Peyer's patch (tissue), 4 donors: ENCODE results near the gene LDHB. TPM values are rescaled to one million over a fixed set of nuclear protein-coding genes. Genes with fewer than 3 reads are reported as not detected.
"Not testable (repeated sequence)": the region's sequence is repeated elsewhere in the genome, so short reads cannot be mapped to it uniquely, and the experiment has no call there.

Experiments used
- DNase-seq, 3 donors: peaks; one replicate each; pipeline ENCODE4 v3.0.0-alpha.2; 2017 to 2019
- H3K27ac ChIP-seq, 4 donors: fragments of 200-600 bp; sonication (generic); one replicate each; pipeline ENCODE4 v1.5.1; 2016 to 2019
- H3K27me3 ChIP-seq, 2 donors: fragments of 200-600 bp; sonication (generic); one replicate each; pipeline ENCODE4 v1.5.1; 2019
- H3K36me3 ChIP-seq, 3 donors: fragments of 200-600 bp; sonication (generic); one replicate each; pipeline ENCODE4 v1.5.1; 2016 to 2019
- H3K4me1 ChIP-seq, 4 donors: fragments of 200-600 bp; sonication (generic); one replicate each; pipeline ENCODE4 v1.5.1; 2016 to 2019
- H3K4me3 ChIP-seq, 4 donors: fragments of 200-600 bp; sonication (generic); 1 replicate in 3 of 4; 2 replicates in 1 of 4; pipeline ENCODE4 v1.5.1; 2016 to 2019; ENCODE audit warnings: mild to moderate bottlenecking in 1 of 4
- H3K9me3 ChIP-seq, 4 donors: fragments of 200-600 bp; sonication (generic); one replicate each; pipeline ENCODE4 v1.5.1; 2016 to 2019; ENCODE audit warnings: mild to moderate bottlenecking in 1 of 4
- CTCF ChIP-seq, 6 experiments: fragments of 450-650 bp in 4 of 6; fragments of 200-600 bp in 2 of 6; sonication (generic) in 1 of 6; IDR thresholded peaks; one replicate each; pipeline ENCODE4 v1.5.1; 2017 to 2019; ENCODE audit warnings: antibody characterized with exemption in 6 of 6, mild to moderate bottlenecking in 3 of 6, moderate library complexity in 1 of 6
- POLR2A ChIP-seq, 2 donors: fragments of 450-650 bp; IDR thresholded peaks; one replicate each; pipeline ENCODE4 v1.5.1; 2017; ENCODE audit warnings: antibody characterized with exemption in 2 of 2, mild to moderate bottlenecking in 2 of 2, moderate library complexity in 2 of 2
- total RNA-seq, 4 donors: library from RNA; depleted of rRNA; stranded (reverse); fragments of >200 nt; gene quantifications; one replicate each; pipeline ENCODE4 v1.1.0, GENCODE V29; 2016

LDHB gene
- total RNA-seq, 4 donors from 2014 or later: 15.6 to 178 (median 25.1) TPM

- H3K4me1 ChIP-seq: no peaks in the 10 kb centered on the region
- H3K27ac ChIP-seq: peak overlapping the region in 1 of 4 donors; percentile 55
- no peaks in the 10 kb centered on the region for H3K36me3 ChIP-seq
- TF ChIP-seq POLR2A (IDR thresholded peaks at IDR 0.05) (no peak), CTCF (IDR thresholded peaks at IDR 0.05) (no peak)
- no peaks in the 10 kb centered on the region for H3K9me3 ChIP-seq
- no peak overlapping the region for H3K4me3 ChIP-seq
- no peaks in the 10 kb centered on the region for H3K27me3 ChIP-seq
- DNase-seq: no peak
Measured at GRCh38 chr12:21677622-21678277, 20.1 kb upstream of the LDHB start.

- H3K4me3 ChIP-seq: no peak overlapping the region
- no peaks in the 10 kb centered on the region for H3K4me1 ChIP-seq
- H3K27ac ChIP-seq: peak overlapping the region in 1 of 4 donors; percentile 55
- H3K27me3 ChIP-seq: no peaks in the 10 kb centered on the region
- H3K36me3 ChIP-seq: no peaks in the 10 kb centered on the region
- DNase-seq: no peak
- no peak for TF ChIP-seq POLR2A (IDR thresholded peaks at IDR 0.05)
- no peak for TF ChIP-seq CTCF (IDR thresholded peaks at IDR 0.05)
- no peaks in the 10 kb centered on the region for H3K9me3 ChIP-seq
Measured at GRCh38 chr12:21677204-21677603, 19.6 kb upstream of the LDHB start.

- DNase-seq: no peak
- no peaks in the 10 kb centered on the region for H3K36me3 ChIP-seq
- no peaks in the 10 kb centered on the region for H3K4me1 ChIP-seq
- H3K9me3 ChIP-seq: no peaks in the 10 kb centered on the region
- TF ChIP-seq POLR2A (IDR thresholded peaks at IDR 0.05) (no peak), CTCF (IDR thresholded peaks at IDR 0.05) (no peak)
- peak overlapping the region in 1 of 4 donors; percentile 55 for H3K27ac ChIP-seq
- no peaks in the 10 kb centered on the region for H3K27me3 ChIP-seq
- no peak overlapping the region for H3K4me3 ChIP-seq
Measured at GRCh38 chr12:21676776-21677175, 19.1 kb upstream of the LDHB start.

- TF ChIP-seq CTCF (IDR thresholded peaks at IDR 0.05) (no peak), POLR2A (IDR thresholded peaks at IDR 0.05) (no peak)
Measured at GRCh38 chr12:21675641-21676040, 18.0 kb upstream of the LDHB start.

GRCh38 chr12:21675096-21675495 lies 17.5 kb upstream of the LDHB start:
- Histone ChIP-seq H3K4me1 (no peaks in the 10 kb centered on the region), H3K36me3 (no peaks in the 10 kb centered on the region), H3K27me3 (no peaks in the 10 kb centered on the region), H3K27ac (no peak overlapping the region), H3K4me3 (no peak overlapping the region), H3K9me3 (no peaks in the 10 kb centered on the region)
- TF ChIP-seq POLR2A (IDR thresholded peaks at IDR 0.05): no peak
- TF ChIP-seq CTCF (IDR thresholded peaks at IDR 0.05): no peak
- DNase-seq: no peak

More at GRCh38 chr12:21675641-21676040, 18.0 kb upstream of the LDHB start:
- Histone ChIP-seq H3K4me3 (no peak overlapping the region), H3K36me3 (no peaks in the 10 kb centered on the region), H3K27ac (no peak overlapping the region), H3K9me3 (no peaks in the 10 kb centered on the region), H3K27me3 (no peaks in the 10 kb centered on the region), H3K4me1 (no peaks in the 10 kb centered on the region)
- no peak for DNase-seq

GRCh38 chr12:21673830-21674552 lies 16.3 kb upstream of the LDHB start:
- H3K9me3 ChIP-seq, H3K36me3 ChIP-seq, H3K27me3 ChIP-seq, DNase-seq, H3K4me3 ChIP-seq, H3K4me1 ChIP-seq, H3K27ac ChIP-seq: not testable (repeated sequence)
